ENCODE results near the gene CENPX. TPM values are rescaled to one million over a fixed set of nuclear protein-coding genes. Genes with fewer than 3 reads are reported as not detected.

CENPX gene
- total and polyA plus RNA-seq, 2 of the 13 experiments (the other 11 are each of a cell fraction or from before 2014, with no cell fraction given): 92.7 to 170 TPM

- TF ChIP-seq RNF219 (CRISPR knock-in tag; IDR thresholded peaks at IDR 0.05) (no peak), ATF7-NPFF (CRISPR knock-in tag; IDR thresholded peaks at IDR 0.05; ENCODE audit: low read depth) (peak; percentile 5; the same call in 1 of the 2 replicates), ZBTB33 (CRISPR knock-in tag; IDR thresholded peaks at IDR 0.05) (peak; percentile 91), AGO2 (optimal IDR thresholded peaks at IDR 0.05; ENCODE audit: low read depth, low read length) (peak; percentile 98), TFE3 (CRISPR knock-in tag; IDR thresholded peaks at IDR 0.05) (no peak), ZNF33A (CRISPR knock-in tag; IDR thresholded peaks at IDR 0.05; ENCODE audit: borderline replicate concordance) (no peak), ZNF646 (CRISPR knock-in tag; IDR thresholded peaks at IDR 0.05) (no peak), SMC3 (IDR thresholded peaks at IDR 0.05; ENCODE audit: low read length) (no peak), ZNF781 (CRISPR knock-in tag; IDR thresholded peaks at IDR 0.05; ENCODE audit: borderline replicate concordance, not compliant biosample characterization) (no peak), ARID4A (CRISPR knock-in tag; IDR thresholded peaks at IDR 0.05; ENCODE audit: borderline replicate concordance) (0 out of 2 replicates have a peak, but pooled peaks have one; percentile 36)
Measured at GRCh38 chr17:81998691-81999438, 23.8 kb downstream of the CENPX start (continued).

All from HepG2 (cell line).